Measurements from ENCODE around the gene SPDYE2.
"Not testable (repeated sequence)": the region's sequence is repeated elsewhere in the genome, so short reads cannot be mapped to it uniquely, and the experiment has no call there.

The SPDYE2 gene

DNA sequence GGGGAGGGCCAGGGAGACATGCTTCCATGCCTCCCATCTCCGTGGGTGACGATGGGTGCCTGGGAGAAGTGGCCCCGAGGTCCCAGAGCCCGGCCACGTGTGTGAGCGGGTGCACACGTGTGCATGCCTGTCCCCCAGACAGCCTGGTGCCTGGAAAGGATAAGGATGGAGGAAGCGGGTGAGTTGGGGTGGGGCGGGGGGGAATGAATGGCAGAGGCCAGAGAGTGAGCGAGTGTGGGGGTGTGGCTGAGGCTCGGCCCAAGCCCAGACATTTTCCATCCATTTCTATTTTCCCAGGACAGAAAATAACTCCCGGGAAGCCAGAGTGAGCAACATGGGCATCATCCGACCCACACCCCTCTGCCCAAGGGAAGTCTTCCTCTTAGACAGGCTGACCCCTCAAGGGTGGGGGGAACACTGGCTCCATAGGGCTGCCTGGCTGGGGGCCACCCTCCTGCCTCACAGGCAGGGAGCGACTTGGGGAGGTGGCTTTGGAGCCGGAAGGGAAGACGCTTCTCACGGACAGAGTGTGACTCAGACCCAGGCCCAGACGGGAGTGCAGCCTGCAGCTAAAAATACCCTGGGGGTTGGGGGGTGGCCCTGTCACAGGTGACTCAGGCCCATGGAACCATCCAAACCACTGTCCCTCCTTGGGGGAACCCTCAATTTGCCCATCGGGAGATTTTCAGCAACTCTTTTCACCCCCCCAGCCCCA, 53.6 kb downstream of the SPDYE2 start:
- DNase-seq (ENCODE audit: low read depth): not testable (repeated sequence)

GRCh38 chr7:102606848-102607247, 55.8 kb downstream of the SPDYE2 start:
- not testable (repeated sequence) for DNase-seq (ENCODE audit: low read depth)

DNA sequence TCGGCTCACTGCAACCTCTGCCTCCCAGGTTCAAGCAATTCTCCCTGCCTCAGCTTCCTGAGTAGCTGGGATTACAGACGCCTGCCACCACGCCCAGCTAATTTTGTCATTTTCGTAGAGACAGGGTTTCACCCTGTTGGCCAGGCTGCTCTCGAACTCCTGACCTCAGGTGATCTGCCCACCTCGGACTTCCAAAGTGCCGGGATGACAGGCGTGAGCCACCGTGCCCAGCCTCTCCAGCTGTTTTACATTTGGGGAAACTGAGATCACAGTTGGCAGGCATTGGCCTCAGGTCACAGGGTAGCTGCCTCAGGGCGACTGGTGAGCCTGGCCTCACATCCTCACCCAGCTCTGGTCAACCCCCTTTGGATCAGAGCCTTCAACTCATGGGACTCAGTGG, 58.7 kb downstream of the SPDYE2 start:
- DNase-seq (ENCODE audit: low read depth): not testable (repeated sequence)

DNA sequence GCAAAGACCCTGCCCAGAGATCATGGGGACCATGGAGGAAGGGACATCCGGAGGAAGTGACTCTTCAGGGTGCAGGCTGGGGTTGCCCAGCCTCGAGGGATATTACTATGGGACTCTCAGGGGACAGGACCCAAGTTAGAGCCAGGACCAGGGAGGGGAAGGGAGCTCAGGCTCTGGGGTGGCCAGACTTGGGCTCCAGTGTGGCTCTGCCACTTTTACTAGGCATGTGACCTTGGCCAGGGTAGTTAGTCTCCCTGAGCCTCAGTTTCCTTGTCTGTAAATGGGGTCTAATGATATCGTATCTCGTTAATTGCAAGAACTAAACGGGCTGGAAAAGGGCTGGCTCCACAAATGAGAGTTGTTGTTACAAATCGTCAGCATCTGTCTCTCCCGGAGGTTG, 59.4 kb downstream of the SPDYE2 start:
- DNase-seq (ENCODE audit: low read depth): not testable (repeated sequence)

DNA sequence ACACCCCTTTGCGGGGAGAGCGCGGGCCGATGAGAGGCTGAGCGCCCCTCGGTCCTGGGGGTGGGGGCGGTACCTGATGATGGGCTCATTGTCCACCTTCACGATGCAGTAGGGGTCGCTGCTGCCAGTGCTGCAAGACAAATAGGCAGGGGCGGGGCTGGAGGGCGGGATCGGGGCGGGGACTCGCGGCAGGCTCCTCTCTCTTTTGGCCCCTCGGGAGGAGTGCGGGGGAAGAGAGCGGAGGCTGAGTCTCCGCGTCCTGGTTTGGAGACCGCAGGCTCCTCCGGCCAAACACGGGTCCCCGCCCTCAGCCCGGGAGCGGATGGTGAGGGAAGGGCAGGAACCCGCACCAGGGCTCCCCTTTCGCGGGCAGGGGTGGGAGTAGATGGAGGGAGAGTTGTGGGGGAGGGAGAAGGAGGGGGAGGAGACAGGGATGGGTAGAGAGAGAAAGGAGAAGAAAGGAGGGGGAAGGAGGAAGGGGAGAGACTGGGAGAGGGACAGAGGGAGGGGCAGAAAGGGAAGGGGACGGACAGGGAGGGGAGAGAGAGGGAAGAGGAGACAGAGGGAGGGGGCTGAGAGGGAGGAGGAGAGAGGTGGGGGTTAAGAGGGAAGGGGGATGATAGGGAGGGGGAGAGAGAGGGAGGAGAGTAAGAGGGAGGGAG, 60.1 kb downstream of the SPDYE2 start:
- not testable (repeated sequence) for DNase-seq (ENCODE audit: low read depth)

DNA sequence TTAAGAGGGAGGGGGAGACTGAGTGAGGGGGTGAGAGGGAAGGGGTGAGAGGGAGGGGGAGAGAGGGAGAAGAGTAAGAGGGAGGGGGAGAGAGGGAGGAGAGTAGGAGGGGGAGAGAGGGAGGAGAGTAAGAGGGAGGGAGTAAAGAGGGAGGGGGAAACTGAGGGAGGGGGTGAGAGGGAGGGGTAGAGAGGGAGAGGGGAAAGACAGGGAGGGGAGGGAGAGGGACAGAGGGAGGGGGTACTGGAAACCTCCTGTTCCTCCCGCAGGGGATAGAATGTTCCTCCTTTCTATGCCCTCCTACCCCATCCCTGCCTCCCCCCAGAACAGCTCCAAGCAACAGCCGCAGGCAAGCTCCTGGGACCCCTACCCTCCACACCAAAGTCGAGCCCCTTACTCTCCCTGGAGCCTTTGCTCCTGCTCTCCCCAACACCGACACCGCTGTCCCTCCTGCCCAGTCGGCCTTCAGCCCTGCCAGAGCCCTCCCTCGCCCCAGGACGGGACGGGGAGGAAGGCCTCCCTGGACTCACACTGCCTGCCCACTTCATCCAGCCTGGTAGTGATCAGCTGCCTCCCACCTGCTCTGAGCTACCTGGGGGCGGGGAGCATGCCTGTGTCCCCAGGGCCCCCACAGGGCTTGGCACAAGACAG, 60.8 kb downstream of the SPDYE2 start:
- DNase-seq (ENCODE audit: low read depth): not testable (repeated sequence)
